HUES6 (cell line): ENCODE measurements around the gene IRF2BPL.

ENCODE experiments used
- H3K27ac ChIP-seq: 2 replicates; pipeline ENCODE4 v1.7.0; 2013; ENCODE audit warnings: low read depth, mild to moderate bottlenecking, low read length, inconsistent platforms
- H3K27me3 ChIP-seq: 2 replicates; pipeline ENCODE4 v1.6.1; 2013; ENCODE audit warnings: low read length; ENCODE audit not compliant: control insufficient read depth, insufficient read depth
- H3K36me3 ChIP-seq: 2 replicates; pipeline ENCODE4 v1.6.1; 2013; ENCODE audit warnings: low read length; ENCODE audit not compliant: control insufficient read depth, insufficient read depth
- H3K4me1 ChIP-seq: 2 replicates; pipeline ENCODE4 v1.6.1; 2013; ENCODE audit warnings: low read length; ENCODE audit not compliant: control insufficient read depth, insufficient read depth
- H3K4me3 ChIP-seq: 2 replicates; pipeline ENCODE4 v1.5.1; 2013; ENCODE audit warnings: low read depth, low read length
- H3K9ac ChIP-seq: one replicate; pipeline ENCODE4 v1.6.1; 2013; ENCODE audit warnings: mild to moderate bottlenecking, low read length
- H3K9me3 ChIP-seq: 2 replicates; pipeline ENCODE4 v1.6.1; 2013; ENCODE audit warnings: low read depth, low read length; ENCODE audit not compliant: control insufficient read depth, insufficient read depth

The IRF2BPL gene

GRCh38 chr14:77053046-77053841 is 24.7 kb upstream of the IRF2BPL start:
- no peak overlapping the region for H3K27ac ChIP-seq
- peaks cover 15% of the 10 kb centered on the region; the same call in 1 of the 2 replicates for H3K4me1 ChIP-seq
- no peak overlapping the region for H3K9ac ChIP-seq
- peaks cover 6% of the 10 kb centered on the region for H3K9me3 ChIP-seq
- no peaks in the 10 kb centered on the region for H3K36me3 ChIP-seq
- H3K27me3 ChIP-seq: no peaks in the 10 kb centered on the region
- no peak overlapping the region for H3K4me3 ChIP-seq

GRCh38 chr14:77052281-77053044 is 24.0 kb upstream of the IRF2BPL start:
- Histone ChIP-seq H3K4me1 (peaks cover 15% of the 10 kb centered on the region; the same call in 1 of the 2 replicates), H3K27ac (no peak overlapping the region), H3K36me3 (no peaks in the 10 kb centered on the region), H3K4me3 (no peak overlapping the region), H3K9ac (no peak overlapping the region), H3K27me3 (no peaks in the 10 kb centered on the region), H3K9me3 (peaks cover 6% of the 10 kb centered on the region)

GRCh38 chr14:77051116-77051515 is 22.6 kb upstream of the IRF2BPL start:
- Histone ChIP-seq H3K4me3 (no peak overlapping the region), H3K27me3 (no peaks in the 10 kb centered on the region), H3K9ac (no peak overlapping the region), H3K9me3 (peaks cover 3% of the 10 kb centered on the region), H3K36me3 (no peaks in the 10 kb centered on the region), H3K27ac (no peak overlapping the region), H3K4me1 (peaks cover 15% of the 10 kb centered on the region; the same call in 1 of the 2 replicates)

GRCh38 chr14:77046721-77047120 is 18.2 kb upstream of the IRF2BPL start:
- no peaks in the 10 kb centered on the region for H3K9me3 ChIP-seq
- no peak overlapping the region for H3K9ac ChIP-seq
- peaks cover 39% of the 10 kb centered on the region for H3K4me1 ChIP-seq
- H3K4me3 ChIP-seq: no peak overlapping the region
- H3K27ac ChIP-seq: no peak overlapping the region
- no peaks in the 10 kb centered on the region for H3K27me3 ChIP-seq
- no peaks in the 10 kb centered on the region for H3K36me3 ChIP-seq

GRCh38 chr14:77045238-77046162 is 17.0 kb upstream of the IRF2BPL start:
- H3K27ac ChIP-seq: no peak overlapping the region
- peaks cover 47% of the 10 kb centered on the region for H3K4me1 ChIP-seq
- no peak overlapping the region for H3K4me3 ChIP-seq
- no peak overlapping the region for H3K9ac ChIP-seq
- H3K9me3 ChIP-seq: no peaks in the 10 kb centered on the region
- no peaks in the 10 kb centered on the region for H3K36me3 ChIP-seq
- H3K27me3 ChIP-seq: no peaks in the 10 kb centered on the region

- no peaks in the 10 kb centered on the region for H3K36me3 ChIP-seq
- no peak overlapping the region for H3K4me3 ChIP-seq
- H3K4me1 ChIP-seq: peaks cover 50% of the 10 kb centered on the region
Observed at GRCh38 chr14:77044783-77045237, 16.3 kb upstream of the IRF2BPL start.

GRCh38 chr14:77043984-77044485 is 15.5 kb upstream of the IRF2BPL start:
- no peak overlapping the region for H3K9ac ChIP-seq
- no peak overlapping the region for H3K4me3 ChIP-seq
- H3K27ac ChIP-seq: no peak overlapping the region

More at GRCh38 chr14:77044783-77045237, 16.3 kb upstream of the IRF2BPL start:
- Histone ChIP-seq H3K9me3 (no peaks in the 10 kb centered on the region), H3K9ac (no peak overlapping the region), H3K27ac (no peak overlapping the region), H3K27me3 (no peaks in the 10 kb centered on the region)

GRCh38 chr14:77043177-77043983 is 14.9 kb upstream of the IRF2BPL start:
- no peak overlapping the region for H3K9ac ChIP-seq
- no peak overlapping the region for H3K27ac ChIP-seq
- H3K4me1 ChIP-seq: peaks cover 64% of the 10 kb centered on the region
- no peak overlapping the region for H3K4me3 ChIP-seq
- H3K9me3 ChIP-seq: no peaks in the 10 kb centered on the region
- no peaks in the 10 kb centered on the region for H3K27me3 ChIP-seq
- no peaks in the 10 kb centered on the region for H3K36me3 ChIP-seq

More at GRCh38 chr14:77043984-77044485, 15.5 kb upstream of the IRF2BPL start:
- Histone ChIP-seq H3K27me3 (no peaks in the 10 kb centered on the region), H3K4me1 (peaks cover 58% of the 10 kb centered on the region), H3K36me3 (no peaks in the 10 kb centered on the region), H3K9me3 (no peaks in the 10 kb centered on the region)

GRCh38 chr14:77041881-77042545 is 13.5 kb upstream of the IRF2BPL start:
- Histone ChIP-seq H3K9ac (no peak overlapping the region), H3K27ac (no peak overlapping the region), H3K27me3 (no peaks in the 10 kb centered on the region), H3K9me3 (no peaks in the 10 kb centered on the region), H3K4me3 (no peak overlapping the region), H3K4me1 (peaks cover 75% of the 10 kb centered on the region), H3K36me3 (no peaks in the 10 kb centered on the region)
